ENCODE measurements around the gene FRMD4A.

The FRMD4A gene

DNA sequence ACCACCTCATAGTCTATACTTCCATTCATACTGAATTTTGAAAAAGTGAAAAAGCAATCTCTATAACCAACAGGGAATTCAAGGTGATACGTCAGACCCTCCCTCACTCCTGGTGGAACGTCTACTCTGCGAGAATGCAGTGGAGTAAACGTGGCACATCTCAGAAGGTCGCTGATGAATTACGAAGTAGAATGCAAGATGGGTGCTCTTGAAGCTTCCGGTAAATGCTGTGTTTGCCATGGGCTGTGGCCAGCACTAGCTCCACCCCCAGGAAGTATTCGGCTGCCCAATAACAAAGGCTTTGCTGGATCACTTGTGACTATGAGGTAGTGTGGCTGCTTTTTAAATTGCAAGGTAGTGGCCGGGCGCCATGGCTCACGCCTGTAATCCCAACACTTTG, 517.9 kb downstream of the FRMD4A start:
- no peak overlapping the region for H3K27ac ChIP-seq
- TF ChIP-seq, protein P1, sequence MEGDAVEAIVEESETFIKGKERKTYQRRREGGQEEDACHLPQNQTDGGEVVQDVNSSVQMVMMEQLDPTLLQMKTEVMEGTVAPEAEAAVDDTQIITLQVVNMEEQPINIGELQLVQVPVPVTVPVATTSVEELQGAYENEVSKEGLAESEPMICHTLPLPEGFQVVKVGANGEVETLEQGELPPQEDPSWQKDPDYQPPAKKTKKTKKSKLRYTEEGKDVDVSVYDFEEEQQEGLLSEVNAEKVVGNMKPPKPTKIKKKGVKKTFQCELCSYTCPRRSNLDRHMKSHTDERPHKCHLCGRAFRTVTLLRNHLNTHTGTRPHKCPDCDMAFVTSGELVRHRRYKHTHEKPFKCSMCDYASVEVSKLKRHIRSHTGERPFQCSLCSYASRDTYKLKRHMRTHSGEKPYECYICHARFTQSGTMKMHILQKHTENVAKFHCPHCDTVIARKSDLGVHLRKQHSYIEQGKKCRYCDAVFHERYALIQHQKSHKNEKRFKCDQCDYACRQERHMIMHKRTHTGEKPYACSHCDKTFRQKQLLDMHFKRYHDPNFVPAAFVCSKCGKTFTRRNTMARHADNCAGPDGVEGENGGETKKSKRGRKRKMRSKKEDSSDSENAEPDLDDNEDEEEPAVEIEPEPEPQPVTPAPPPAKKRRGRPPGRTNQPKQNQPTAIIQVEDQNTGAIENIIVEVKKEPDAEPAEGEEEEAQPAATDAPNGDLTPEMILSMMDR (conservative IDR thresholded peaks at IDR 0.05) = no peak

DNA sequence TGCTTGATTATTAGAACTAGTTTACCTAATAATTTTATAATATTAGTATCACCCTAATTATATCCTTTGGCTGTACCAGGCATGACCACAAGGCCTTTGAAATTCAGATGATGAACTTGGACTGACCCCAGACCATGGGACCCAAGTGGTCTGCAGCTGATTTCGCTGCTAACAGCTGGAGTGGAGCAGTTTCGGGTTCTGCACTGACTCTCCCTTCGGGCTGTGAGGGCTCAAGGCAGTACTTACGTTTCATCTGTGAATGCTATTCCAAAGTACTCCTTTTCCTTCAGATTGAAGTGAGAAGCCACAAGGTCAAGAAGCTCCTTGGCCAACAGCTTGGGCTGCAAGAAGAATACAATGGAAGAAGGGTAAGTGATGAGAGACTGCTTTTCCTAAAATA, 520.2 kb downstream of the FRMD4A start:
- H3K27ac ChIP-seq = no peak overlapping the region
- TF ChIP-seq, protein P1 (conservative IDR thresholded peaks at IDR 0.05) = no peak

DNA sequence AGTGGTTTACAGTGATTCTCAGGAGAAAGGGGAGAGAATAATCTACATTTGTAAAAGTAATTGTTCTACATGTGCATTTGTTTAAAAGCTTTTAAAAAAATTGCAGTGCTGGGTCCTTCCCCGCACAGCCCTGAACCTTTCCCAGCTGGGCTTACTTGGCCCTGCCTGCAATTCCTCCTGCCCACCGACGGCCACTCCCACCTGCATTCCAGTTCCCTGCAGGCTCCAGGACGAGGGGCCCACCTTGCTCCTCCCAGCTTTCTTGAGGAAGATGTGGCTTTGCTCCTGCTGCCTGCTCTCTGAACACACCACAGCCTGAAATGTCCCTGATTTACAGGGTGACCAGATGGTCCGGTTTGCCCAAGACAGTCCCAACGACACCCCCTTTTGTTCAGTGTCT, 521.3 kb downstream of the FRMD4A start:
- H3K27ac ChIP-seq = no peak overlapping the region
- TF ChIP-seq, protein P1 (conservative IDR thresholded peaks at IDR 0.05) = no peak

DNA sequence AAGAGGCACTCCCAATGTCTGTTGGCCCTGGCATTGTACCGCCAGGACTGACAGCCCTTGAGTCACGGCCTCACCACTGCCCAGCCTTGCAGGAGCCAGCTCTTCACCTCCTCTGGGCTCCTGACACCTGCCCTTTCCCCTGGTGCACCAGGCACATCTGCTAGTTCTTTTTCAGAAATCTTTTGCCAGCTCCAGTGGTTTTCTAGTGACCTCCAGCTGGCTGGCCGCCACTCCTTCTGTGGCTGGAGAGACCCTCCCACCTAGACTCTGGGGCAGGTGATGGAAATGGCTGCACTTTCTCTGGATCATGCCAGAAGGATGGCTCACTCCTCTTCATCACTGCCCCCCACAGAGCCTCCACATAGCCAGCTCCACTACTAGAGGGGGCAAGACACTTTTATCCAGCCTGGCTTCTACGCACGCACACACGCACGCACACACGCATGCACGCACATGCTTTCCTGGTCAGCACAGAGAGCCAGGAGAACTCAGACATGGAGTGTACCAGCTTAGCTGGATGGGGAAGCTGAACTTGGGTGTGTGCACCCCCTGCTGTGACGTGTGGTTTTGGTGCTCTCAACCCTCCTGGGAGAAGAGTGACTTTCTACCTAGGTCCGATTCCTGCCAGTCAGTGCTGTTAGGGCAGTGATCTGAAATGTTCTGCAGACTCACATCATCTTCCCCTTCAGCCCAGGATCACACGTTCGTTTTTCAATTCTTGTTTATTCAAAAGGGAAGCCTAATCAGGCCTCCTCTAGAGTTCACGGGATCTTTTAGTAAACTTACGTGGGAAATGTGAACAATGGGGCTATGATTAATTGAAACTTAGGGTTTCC, 522.0 kb downstream of the FRMD4A start:
- H3K27ac ChIP-seq = peak overlapping the region; percentile 29; the same call in 1 of the 2 replicates
- TF ChIP-seq, protein P1 (conservative IDR thresholded peaks at IDR 0.05) = no peak

DNA sequence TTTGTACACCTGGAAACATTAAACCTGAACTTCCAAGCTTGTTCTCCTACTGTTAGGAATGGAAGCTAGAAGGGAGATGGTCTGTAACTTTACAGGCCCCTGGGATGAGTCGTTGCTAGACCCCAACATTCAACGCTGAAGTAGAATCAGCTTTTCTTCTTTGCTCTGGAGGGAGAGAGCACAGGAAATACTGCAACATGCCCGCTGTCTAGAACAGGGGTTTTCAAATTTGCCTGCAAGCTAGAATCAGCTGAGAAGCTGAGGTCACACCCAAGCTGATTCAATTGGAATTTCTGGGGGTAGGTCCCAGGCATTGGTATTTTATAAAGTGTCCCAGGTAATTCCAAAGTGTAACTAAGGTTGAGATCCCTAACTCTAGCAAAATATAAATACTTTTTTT, 524.3 kb downstream of the FRMD4A start:
- H3K27ac ChIP-seq = no peak overlapping the region
- TF ChIP-seq, protein P1 (conservative IDR thresholded peaks at IDR 0.05) = no peak

DNA sequence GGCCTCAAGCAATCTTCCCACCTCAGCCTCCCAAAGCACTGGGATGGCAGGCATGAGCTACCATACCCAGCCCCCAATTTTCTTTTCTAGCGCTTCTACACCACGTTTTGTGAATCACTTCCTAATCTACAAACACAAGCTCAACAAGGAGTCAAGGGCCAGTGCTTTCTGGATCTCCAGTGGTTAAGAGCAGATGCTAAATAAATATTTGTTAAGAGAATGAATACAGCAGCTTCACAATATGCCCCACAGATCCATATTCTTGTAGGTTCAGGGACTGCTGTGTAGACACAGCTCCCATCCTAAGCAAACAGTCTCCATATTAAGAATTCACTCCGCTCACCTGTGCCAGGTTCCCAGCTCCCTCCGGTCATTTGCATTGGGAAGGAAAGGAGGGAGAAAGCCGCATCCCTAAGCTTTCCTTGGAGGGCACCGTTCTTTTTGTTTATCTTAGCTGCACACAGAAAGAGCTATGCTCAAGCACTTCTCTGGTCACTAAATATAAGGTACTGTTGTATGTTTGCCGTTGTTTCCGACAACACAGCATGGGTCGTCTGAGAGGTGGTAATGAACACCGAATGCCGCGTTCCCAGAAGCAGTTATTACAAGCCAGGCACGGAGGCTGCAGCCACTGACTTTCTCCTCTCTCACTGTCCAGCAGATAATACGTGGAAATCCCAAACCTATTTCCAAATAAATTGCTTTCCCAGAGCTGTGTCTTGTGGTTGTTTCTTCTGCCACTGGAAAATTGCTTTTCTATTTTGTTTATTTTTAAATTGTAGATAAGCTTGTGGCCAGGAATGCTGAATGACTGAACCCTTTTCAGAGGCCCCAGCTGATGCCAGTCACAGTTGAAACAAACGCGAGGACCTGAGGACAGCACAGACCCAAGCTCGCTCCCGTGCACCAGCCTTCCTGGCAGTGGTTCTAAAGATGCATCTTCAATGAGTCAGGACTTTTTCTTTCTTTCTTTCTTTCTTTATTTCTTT, 526.9 kb downstream of the FRMD4A start:
- peak overlapping the region; percentile 75 for H3K27ac ChIP-seq
- TF ChIP-seq, protein P1 (conservative IDR thresholded peaks at IDR 0.05) = no peak

DNA sequence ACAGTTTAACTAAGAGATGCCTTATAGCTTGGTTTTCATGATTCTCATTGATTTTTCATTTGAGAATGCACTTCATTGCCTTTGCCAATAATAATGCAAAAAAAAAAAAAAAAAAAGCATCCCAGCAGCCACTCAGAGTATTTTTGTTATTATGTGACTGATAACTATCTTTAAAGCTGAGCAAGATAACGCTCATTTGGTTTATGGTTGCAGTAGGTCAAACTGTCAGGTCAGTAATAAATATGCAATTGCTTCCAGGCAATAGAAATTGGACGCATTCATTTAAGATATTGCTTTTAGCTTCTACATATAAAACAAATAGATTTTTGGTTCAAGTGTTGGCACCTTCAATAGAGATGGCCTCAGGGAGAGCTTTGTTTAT, 528.8 kb downstream of the FRMD4A start:
- peak overlapping the region; percentile 75 for H3K27ac ChIP-seq
- TF ChIP-seq, protein P1 (conservative IDR thresholded peaks at IDR 0.05) = no peak

Data from VCaP (cell line).